Stimulated activated naive CD4-positive, alpha-beta T cell (primary cell): ENCODE results near the gene ARID4A.
A peak's percentile ranks its signal among the peaks of the same experiment; 100 is the strongest.
"Not testable (repeated sequence)": the region's sequence is repeated elsewhere in the genome, so short reads cannot be mapped to it uniquely, and the experiment has no call there.

Experiments
- DNase-seq, 6 experiments: peaks; one replicate each; lab custom pipeline; 2025; lab: John Stamatoyannopoulos, UW

The ARID4A gene

GRCh38 chr14:58362798-58363412 is 64.5 kb downstream of the ARID4A start:
- peak in 2 of 6 experiments; percentile 16 to 34 for DNase-seq

GRCh38 chr14:58364316-58364715 is 66.0 kb downstream of the ARID4A start:
- no peak for DNase-seq

GRCh38 chr14:58367296-58367695 is 68.9 kb downstream of the ARID4A start:
- DNase-seq, result no peak

GRCh38 chr14:58368956-58369355 is 70.6 kb downstream of the ARID4A start:
- no peak for DNase-seq

GRCh38 chr14:58376791-58377190 is 78.4 kb downstream of the ARID4A start:
- DNase-seq, result no peak

- no peak for DNase-seq
Observed at GRCh38 chr14:58390830-58391229, 92.5 kb downstream of the ARID4A start.

- DNase-seq, result no peak
Observed at GRCh38 chr14:58395562-58395811, 97.1 kb downstream of the ARID4A start.

- peak; percentile 42 to 83 (median 64) for DNase-seq
Observed at GRCh38 chr14:58395812-58396788, 97.7 kb downstream of the ARID4A start, which contains the start of gene TOMM20L. TSS of gene TOMM20L (plus strand) at chr14:58395930. CDS start at chr14:58395958, 28 bp downstream.

- DNase-seq, result no peak
Observed at GRCh38 chr14:58397156-58397555, 98.8 kb downstream of the ARID4A start.

GRCh38 chr14:58398495-58398894 is 100.1 kb downstream of the ARID4A start:
- no peak for DNase-seq

- no peak for DNase-seq
Observed at GRCh38 chr14:58398895-58399294, 100.5 kb downstream of the ARID4A start.

- DNase-seq, result peak in 1 of 6 experiments; percentile 2
Observed at GRCh38 chr14:58401587-58401986, 103.2 kb downstream of the ARID4A start.

GRCh38 chr14:58408681-58409215 is 110.4 kb downstream of the ARID4A start:
- DNase-seq, result no peak

- DNase-seq, result no peak
Observed at GRCh38 chr14:58414845-58415244, 116.5 kb downstream of the ARID4A start.

GRCh38 chr14:58415636-58416547 is 117.5 kb downstream of the ARID4A start:
- DNase-seq, result no peak

- DNase-seq, result not testable (repeated sequence)
Observed at GRCh38 chr14:58416934-58417333, 118.6 kb downstream of the ARID4A start.
